ENCODE measurements around the gene SPEM1.

DNA sequence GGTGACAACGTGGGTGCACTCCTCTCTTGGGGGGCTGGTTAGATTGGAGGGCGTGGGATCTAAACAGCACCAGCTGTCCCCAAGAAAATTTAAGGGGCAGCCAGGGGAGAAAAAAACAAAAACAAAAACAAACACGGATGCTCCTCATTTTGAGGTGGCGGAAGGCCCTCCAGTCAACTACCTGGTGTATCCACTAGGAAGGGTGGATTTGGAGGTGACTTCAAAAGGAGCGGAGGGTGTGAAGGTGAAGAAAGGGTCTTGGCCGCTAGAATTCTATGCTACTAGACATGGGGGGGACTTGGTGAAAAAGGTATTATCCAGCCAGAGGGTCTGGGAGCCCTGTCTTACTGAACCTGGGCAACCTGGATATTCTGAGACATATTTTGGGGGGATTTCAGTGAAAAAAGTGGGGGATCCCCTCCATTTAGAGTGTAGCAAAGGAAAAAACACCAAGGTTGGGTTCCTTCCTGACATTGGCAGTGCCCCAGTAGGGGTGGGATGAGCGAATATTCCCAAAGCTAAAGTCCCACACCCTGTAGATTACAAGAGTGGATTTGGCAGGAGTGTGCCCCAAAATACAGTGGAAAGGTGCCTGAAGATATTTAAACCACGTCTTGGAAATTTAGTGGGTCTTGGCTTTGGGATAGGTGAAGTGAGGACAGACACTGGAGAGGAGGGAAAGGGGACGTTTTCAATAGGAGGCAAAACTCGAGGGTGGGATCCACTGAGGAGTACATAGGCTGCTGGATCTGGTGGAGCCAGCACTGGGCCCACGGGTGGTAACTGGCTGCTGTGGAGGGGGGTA lies 18.7 kb downstream of the SPEM1 start:
- TF ChIP-seq SUZ12 (IDR thresholded peaks at IDR 0.05) (no peak), FOXM1 (IDR thresholded peaks at IDR 0.05; ENCODE audit: borderline replicate concordance) (no peak), SP1 (IDR thresholded peaks at IDR 0.05) (no peak)

All from HEK293T (cell line).